Measurements from ENCODE around the gene ZBTB7C. TPM values are rescaled to one million over a fixed set of nuclear protein-coding genes. Genes with fewer than 3 reads are reported as not detected.

The ZBTB7C gene
- total and polyA plus RNA-seq, 4 donors = 0.19 to 1.1 (median 0.45) TPM

DNA sequence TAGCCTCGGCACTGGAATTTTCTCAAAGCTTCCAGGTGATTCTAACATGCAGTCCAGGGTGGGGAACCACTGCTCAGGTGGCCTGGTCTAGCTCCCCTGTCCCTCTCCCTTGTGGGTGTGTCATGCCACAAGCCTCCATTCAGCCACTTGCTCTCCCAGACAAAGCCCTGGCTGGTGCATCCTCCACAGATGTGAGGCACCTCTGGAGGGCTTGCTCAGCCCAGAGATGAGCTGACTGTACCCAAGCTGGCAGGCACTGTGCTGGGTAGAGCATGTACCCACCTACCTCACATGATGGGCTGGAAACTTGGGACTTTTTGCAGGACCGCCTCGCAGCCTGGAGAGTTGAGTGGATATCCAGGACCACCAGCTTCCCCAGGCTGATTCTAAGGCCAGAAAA, 88.1 kb downstream of the ZBTB7C start (continued):
- TF ChIP-seq, protein P1, sequence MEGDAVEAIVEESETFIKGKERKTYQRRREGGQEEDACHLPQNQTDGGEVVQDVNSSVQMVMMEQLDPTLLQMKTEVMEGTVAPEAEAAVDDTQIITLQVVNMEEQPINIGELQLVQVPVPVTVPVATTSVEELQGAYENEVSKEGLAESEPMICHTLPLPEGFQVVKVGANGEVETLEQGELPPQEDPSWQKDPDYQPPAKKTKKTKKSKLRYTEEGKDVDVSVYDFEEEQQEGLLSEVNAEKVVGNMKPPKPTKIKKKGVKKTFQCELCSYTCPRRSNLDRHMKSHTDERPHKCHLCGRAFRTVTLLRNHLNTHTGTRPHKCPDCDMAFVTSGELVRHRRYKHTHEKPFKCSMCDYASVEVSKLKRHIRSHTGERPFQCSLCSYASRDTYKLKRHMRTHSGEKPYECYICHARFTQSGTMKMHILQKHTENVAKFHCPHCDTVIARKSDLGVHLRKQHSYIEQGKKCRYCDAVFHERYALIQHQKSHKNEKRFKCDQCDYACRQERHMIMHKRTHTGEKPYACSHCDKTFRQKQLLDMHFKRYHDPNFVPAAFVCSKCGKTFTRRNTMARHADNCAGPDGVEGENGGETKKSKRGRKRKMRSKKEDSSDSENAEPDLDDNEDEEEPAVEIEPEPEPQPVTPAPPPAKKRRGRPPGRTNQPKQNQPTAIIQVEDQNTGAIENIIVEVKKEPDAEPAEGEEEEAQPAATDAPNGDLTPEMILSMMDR (IDR thresholded peaks at IDR 0.05; ENCODE audit: low read depth, low read length, missing input control) = no peak
- TF ChIP-seq JUND (IDR thresholded peaks at IDR 0.05) (no peak), HNF4G (IDR thresholded peaks at IDR 0.05) (no peak), RXRA (IDR thresholded peaks at IDR 0.05) (no peak), FOXA1 (IDR thresholded peaks at IDR 0.05) (no peak), TAF1 (conservative IDR thresholded peaks at IDR 0.05) (no peak), EGR1 (IDR thresholded peaks at IDR 0.05; ENCODE audit: low read depth in 2 of 2) (no peak), YY1 (IDR thresholded peaks at IDR 0.05) (no peak), SP1 (IDR thresholded peaks at IDR 0.05) (no peak), RAD21 (IDR thresholded peaks at IDR 0.05) (no peak), HNF4A (conservative IDR thresholded peaks at IDR 0.05) (no peak), NR2F2 (IDR thresholded peaks at IDR 0.05) (no peak)

DNA sequence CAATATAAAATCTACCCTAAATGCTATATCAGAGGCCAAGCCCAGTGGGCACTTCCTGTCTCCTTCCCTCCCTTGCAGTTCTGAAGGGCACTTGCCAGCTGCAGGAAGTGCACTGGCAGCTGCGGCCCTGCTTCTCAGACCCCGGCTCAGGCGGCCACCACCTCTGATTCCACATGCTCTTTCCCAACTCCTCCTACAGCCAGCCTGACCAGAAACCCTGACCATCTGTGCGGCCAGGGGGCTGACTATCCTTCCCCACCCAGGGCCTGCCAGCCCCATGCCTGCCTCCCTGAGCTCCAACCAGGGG, 88.6 kb downstream of the ZBTB7C start:
- TF ChIP-seq SP1 (IDR thresholded peaks at IDR 0.05) (no peak), YY1 (IDR thresholded peaks at IDR 0.05) (no peak), FOXA1 (IDR thresholded peaks at IDR 0.05) (no peak), HNF4A (conservative IDR thresholded peaks at IDR 0.05) (no peak), GABPA (IDR thresholded peaks at IDR 0.05 in 1 of 2, conservative IDR thresholded peaks at IDR 0.05 in 1 of 2) (no peak), EGR1 (IDR thresholded peaks at IDR 0.05; ENCODE audit: low read depth in 2 of 2) (no peak), NR2F2 (IDR thresholded peaks at IDR 0.05) (no peak)
- TF ChIP-seq, protein P1 (IDR thresholded peaks at IDR 0.05; ENCODE audit: low read depth, low read length, missing input control) = no peak
- TF ChIP-seq, protein P2, sequence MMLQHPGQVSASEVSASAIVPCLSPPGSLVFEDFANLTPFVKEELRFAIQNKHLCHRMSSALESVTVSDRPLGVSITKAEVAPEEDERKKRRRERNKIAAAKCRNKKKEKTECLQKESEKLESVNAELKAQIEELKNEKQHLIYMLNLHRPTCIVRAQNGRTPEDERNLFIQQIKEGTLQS (IDR thresholded peaks at IDR 0.05) = no peak
- Histone ChIP-seq H3K4me3 (ENCODE audit: low read depth in 1 of 3, low read length in 3 of 3) (no peak overlapping the region), H3K4me1 (ENCODE audit: control insufficient read depth in 4 of 4, insufficient read depth in 4 of 4, low read length in 3 of 4) (peaks cover 0 to 3% (median 0%) of the 10 kb centered on the region in 4 donors), H3K27me3 (ENCODE audit: control insufficient read depth in 4 of 4, insufficient read depth in 4 of 4, low read length in 3 of 4) (no peaks in the 10 kb centered on the region), H3K27ac (ENCODE audit: low read depth in 1 of 2, low read length in 2 of 2) (no peak overlapping the region), H3K9me3 (ENCODE audit: control insufficient read depth in 4 of 4, low read length in 3 of 4) (no peaks in the 10 kb centered on the region), H3K36me3 (ENCODE audit: control insufficient read depth in 4 of 4, insufficient read depth in 3 of 4, low read depth in 1 of 4, low read length in 3 of 4) (no peaks in the 10 kb centered on the region), H3K9ac (ENCODE audit: low read depth in 1 of 2, low read length in 2 of 2) (no peak overlapping the region)
- WGBS = 74% methylated on average over 4 of the region's 4 CpGs
- DNase-seq (ENCODE audit: low spot score) = no peak

DNA sequence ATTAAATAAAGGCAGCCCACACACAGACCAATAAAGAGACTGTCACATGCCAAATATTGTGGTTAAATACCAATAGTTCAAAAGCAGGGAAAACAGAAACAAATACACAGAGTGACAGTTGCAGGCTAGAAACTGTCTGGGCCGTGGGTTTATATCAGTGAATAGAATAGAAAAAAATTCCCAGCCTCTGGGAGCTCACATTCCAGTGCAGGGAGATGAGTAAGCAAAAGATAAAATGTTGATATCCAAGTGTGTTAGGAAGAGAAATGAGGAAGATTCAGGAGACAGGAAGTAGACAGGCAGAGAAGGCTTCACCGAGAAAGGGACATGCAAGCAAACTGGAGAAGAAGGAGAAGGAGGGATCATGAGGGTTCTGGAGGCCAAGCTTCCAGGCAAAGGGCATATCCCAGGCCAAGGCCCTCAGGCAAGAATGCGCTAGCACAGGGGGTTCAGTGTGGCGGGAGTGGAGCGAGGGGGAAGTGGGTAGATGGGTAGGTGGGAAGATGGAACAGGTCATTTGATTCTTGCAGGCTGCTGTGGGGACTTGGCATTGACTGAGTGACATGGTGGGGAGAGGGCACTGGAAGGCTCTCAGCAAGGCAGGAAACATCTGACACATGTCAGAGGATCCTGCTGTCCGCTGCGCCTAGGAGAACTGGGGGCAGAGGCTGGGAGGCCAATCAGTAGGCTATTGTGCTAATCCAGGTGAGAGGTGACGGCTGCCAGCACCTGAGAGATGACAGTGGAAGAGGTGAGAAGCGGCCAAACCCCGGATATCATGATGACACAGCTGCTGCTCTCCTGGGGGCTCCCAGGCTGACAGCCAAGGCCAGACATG, 89.2 kb downstream of the ZBTB7C start:
- Histone ChIP-seq H3K9ac (ENCODE audit: low read depth in 1 of 2, low read length in 2 of 2) (no peak overlapping the region), H3K27me3 (ENCODE audit: control insufficient read depth in 4 of 4, insufficient read depth in 4 of 4, low read length in 3 of 4) (no peaks in the 10 kb centered on the region), H3K4me1 (ENCODE audit: control insufficient read depth in 4 of 4, insufficient read depth in 4 of 4, low read length in 3 of 4) (peaks cover 0 to 3% (median 0%) of the 10 kb centered on the region in 4 donors), H3K4me3 (ENCODE audit: low read depth in 1 of 3, low read length in 3 of 3) (no peak overlapping the region), H3K27ac (ENCODE audit: low read depth in 1 of 2, low read length in 2 of 2) (no peak overlapping the region), H3K36me3 (ENCODE audit: control insufficient read depth in 4 of 4, insufficient read depth in 3 of 4, low read depth in 1 of 4, low read length in 3 of 4) (no peaks in the 10 kb centered on the region), H3K9me3 (ENCODE audit: control insufficient read depth in 4 of 4, low read length in 3 of 4) (no peaks in the 10 kb centered on the region)
- no peak for DNase-seq (ENCODE audit: low spot score)
- 72% methylated on average over 10 of the region's 10 CpGs for WGBS
- TF ChIP-seq, protein P2 (IDR thresholded peaks at IDR 0.05) = no peak
- TF ChIP-seq FOXA2 (IDR thresholded peaks at IDR 0.05) (no peak), SP1 (IDR thresholded peaks at IDR 0.05) (no peak), RAD21 (IDR thresholded peaks at IDR 0.05) (no peak), GABPA (IDR thresholded peaks at IDR 0.05 in 1 of 2, conservative IDR thresholded peaks at IDR 0.05 in 1 of 2) (no peak), EGR1 (IDR thresholded peaks at IDR 0.05; ENCODE audit: low read depth in 2 of 2) (no peak), NR2F2 (IDR thresholded peaks at IDR 0.05) (no peak), TAF1 (conservative IDR thresholded peaks at IDR 0.05) (no peak), HNF4A (conservative IDR thresholded peaks at IDR 0.05) (no peak), YY1 (IDR thresholded peaks at IDR 0.05) (no peak), HNF4G (IDR thresholded peaks at IDR 0.05) (no peak)
- TF ChIP-seq, protein P3, sequence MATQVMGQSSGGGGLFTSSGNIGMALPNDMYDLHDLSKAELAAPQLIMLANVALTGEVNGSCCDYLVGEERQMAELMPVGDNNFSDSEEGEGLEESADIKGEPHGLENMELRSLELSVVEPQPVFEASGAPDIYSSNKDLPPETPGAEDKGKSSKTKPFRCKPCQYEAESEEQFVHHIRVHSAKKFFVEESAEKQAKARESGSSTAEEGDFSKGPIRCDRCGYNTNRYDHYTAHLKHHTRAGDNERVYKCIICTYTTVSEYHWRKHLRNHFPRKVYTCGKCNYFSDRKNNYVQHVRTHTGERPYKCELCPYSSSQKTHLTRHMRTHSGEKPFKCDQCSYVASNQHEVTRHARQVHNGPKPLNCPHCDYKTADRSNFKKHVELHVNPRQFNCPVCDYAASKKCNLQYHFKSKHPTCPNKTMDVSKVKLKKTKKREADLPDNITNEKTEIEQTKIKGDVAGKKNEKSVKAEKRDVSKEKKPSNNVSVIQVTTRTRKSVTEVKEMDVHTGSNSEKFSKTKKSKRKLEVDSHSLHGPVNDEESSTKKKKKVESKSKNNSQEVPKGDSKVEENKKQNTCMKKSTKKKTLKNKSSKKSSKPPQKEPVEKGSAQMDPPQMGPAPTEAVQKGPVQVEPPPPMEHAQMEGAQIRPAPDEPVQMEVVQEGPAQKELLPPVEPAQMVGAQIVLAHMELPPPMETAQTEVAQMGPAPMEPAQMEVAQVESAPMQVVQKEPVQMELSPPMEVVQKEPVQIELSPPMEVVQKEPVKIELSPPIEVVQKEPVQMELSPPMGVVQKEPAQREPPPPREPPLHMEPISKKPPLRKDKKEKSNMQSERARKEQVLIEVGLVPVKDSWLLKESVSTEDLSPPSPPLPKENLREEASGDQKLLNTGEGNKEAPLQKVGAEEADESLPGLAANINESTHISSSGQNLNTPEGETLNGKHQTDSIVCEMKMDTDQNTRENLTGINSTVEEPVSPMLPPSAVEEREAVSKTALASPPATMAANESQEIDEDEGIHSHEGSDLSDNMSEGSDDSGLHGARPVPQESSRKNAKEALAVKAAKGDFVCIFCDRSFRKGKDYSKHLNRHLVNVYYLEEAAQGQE (IDR thresholded peaks at IDR 0.05) = no peak
- TF ChIP-seq, protein P4, sequence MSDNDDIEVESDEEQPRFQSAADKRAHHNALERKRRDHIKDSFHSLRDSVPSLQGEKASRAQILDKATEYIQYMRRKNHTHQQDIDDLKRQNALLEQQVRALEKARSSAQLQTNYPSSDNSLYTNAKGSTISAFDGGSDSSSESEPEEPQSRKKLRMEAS (IDR thresholded peaks at IDR 0.05) = no peak

Data from liver (tissue), 9 donors.